ENCODE measurements around the gene TSPAN4.

TSPAN4 gene

GRCh38 chr11:853682-854448 is 11.2 kb downstream of the TSPAN4 start:
- DNase-seq: no peak

GRCh38 chr11:854601-855329 is 12.1 kb downstream of the TSPAN4 start:
- no peak for DNase-seq

GRCh38 chr11:855330-855674 is 12.7 kb downstream of the TSPAN4 start:
- no peak for DNase-seq

- no peak for DNase-seq
These were observed 13.1 kb downstream of the TSPAN4 start for GRCh38 chr11:855796-856195.

GRCh38 chr11:856397-856796 is 13.7 kb downstream of the TSPAN4 start:
- no peak for DNase-seq

GRCh38 chr11:858053-858761 is 15.6 kb downstream of the TSPAN4 start:
- no peak for DNase-seq

GRCh38 chr11:858762-859339 is 16.2 kb downstream of the TSPAN4 start:
- no peak for DNase-seq

- no peak for DNase-seq
These were observed 16.9 kb downstream of the TSPAN4 start for GRCh38 chr11:859394-860131.

- no peak for DNase-seq
These were observed 17.8 kb downstream of the TSPAN4 start for GRCh38 chr11:860234-861104.

GRCh38 chr11:861105-861479 is 18.4 kb downstream of the TSPAN4 start:
- no peak for DNase-seq

- no peak for DNase-seq
These were observed 19.5 kb downstream of the TSPAN4 start for GRCh38 chr11:862081-862661.

- no peak for DNase-seq
These were observed 20.0 kb downstream of the TSPAN4 start for GRCh38 chr11:862696-863022.

- no peak for DNase-seq
These were observed 20.6 kb downstream of the TSPAN4 start for GRCh38 chr11:863023-863909.

- DNase-seq: no peak
These were observed 21.5 kb downstream of the TSPAN4 start for GRCh38 chr11:863910-864827.

- no peak for DNase-seq
These were observed 22.2 kb downstream of the TSPAN4 start for GRCh38 chr11:864898-865297.

GRCh38 chr11:865462-866430 is 23.1 kb downstream of the TSPAN4 start:
- DNase-seq: no peak

- DNase-seq: no peak
These were observed 23.8 kb downstream of the TSPAN4 start for GRCh38 chr11:866481-866880.

- no peak for DNase-seq
These were observed 25.3 kb downstream of the TSPAN4 start for GRCh38 chr11:867856-868358.

All from CD4-positive, alpha-beta T cell treated with Interferon gamma for 1 hour (primary cell).